Sigmoid colon (tissue), 7 donors: ENCODE measurements around the gene C2CD4A. TPM values are rescaled to one million over a fixed set of nuclear protein-coding genes. Genes with fewer than 3 reads are reported as not detected.

Experiments used
- DNase-seq: peaks from one replicate; pipeline ENCODE4 v3.0.0-alpha.2; 2019
- H3K27ac ChIP-seq, 4 donors: fragments of 200-600 bp; sonication (generic); one replicate each; pipeline ENCODE4 v1.5.1; 2016 to 2019; ENCODE audit warnings: mild to moderate bottlenecking in 1 of 4
- H3K27me3 ChIP-seq, 3 donors: fragments of 200-600 bp; sonication (generic); one replicate each; pipeline ENCODE4 v1.5.1; 2019; ENCODE audit warnings: mild to moderate bottlenecking in 1 of 3
- H3K36me3 ChIP-seq, 4 donors: fragments of 200-600 bp; sonication (generic); one replicate each; pipeline ENCODE4 v1.5.1; 2016 to 2019
- H3K4me1 ChIP-seq, 4 donors: fragments of 200-600 bp; sonication (generic); one replicate each; pipeline ENCODE4 v1.5.1; 2017 to 2019
- H3K4me3 ChIP-seq, 4 donors: fragments of 200-600 bp; sonication (generic); one replicate each; pipeline ENCODE4 v1.5.1; 2017 to 2019; ENCODE audit warnings: mild to moderate bottlenecking in 2 of 4, moderate library complexity in 1 of 4
- H3K9me3 ChIP-seq, 4 donors: fragments of 200-600 bp in 3 of 4; sonication (generic) in 3 of 4; one replicate each; pipeline versions ENCODE4 v1.5.1 to v1.6.1; 2013 to 2019
- CTCF ChIP-seq, 4 experiments: fragments of 450-650 bp in 3 of 4; fragments of 200-600 bp in 1 of 4; IDR thresholded peaks; one replicate each; pipeline ENCODE4 v1.5.1; 2016 to 2019; ENCODE audit warnings: antibody characterized with exemption in 4 of 4, mild to moderate bottlenecking in 3 of 4, moderate library complexity in 2 of 4
- EP300 ChIP-seq, 4 donors: sonication (generic); formaldehyde crosslinking; IDR thresholded peaks; one replicate each; pipeline ENCODE4 v1.6.1; 2017; ENCODE audit warnings: antibody characterized with exemption in 4 of 4
- POLR2A ChIP-seq, 2 donors: fragments of 450-650 bp; IDR thresholded peaks; one replicate each; pipeline ENCODE4 v1.6.1; 2016; ENCODE audit warnings: antibody characterized with exemption in 2 of 2, mild to moderate bottlenecking in 2 of 2, moderate library complexity in 2 of 2
- POLR2AphosphoS5 ChIP-seq, 4 donors: sonication (generic); formaldehyde crosslinking; IDR thresholded peaks; one replicate each; pipeline ENCODE4 v1.6.1; 2017; ENCODE audit warnings: antibody characterized with exemption in 4 of 4
- WGBS, 2 donors: extraction: QIAGEN DNeasy Blood & Tissue Kit; methylation state at CpG; one replicate each; pipeline ENCODE4 v1.1.7; 2013; 5-methylcytosine and 5-hydroxymethylcytosine counted together
- intact Hi-C: fragments of 100-400 bp; cut with DNase I; formaldehyde crosslinking; loops from one replicate; pipeline ENCODE4 v1.15.1; 2023
- polyA plus RNA-seq, 3 donors: library from polyadenylated mRNA; stranded (reverse); fragments of 200-250 nt; gene quantifications; one replicate each; pipeline ENCODE4 v1.2.3, GENCODE V29; 2013
- total RNA-seq, 4 donors: library from RNA; depleted of rRNA; stranded (reverse); fragments of >200 nt; gene quantifications; one replicate each; pipeline ENCODE4 v1.1.0, GENCODE V29; 2016
- donor health status: healthy with polysubstance abuse.
- donor health status: Bipolar disorder and iron deficiency.
- donor health status: healthy.

C2CD4A gene
- total RNA-seq, result under 1 TPM in 1 of 4 donors, not detected in 3; 0.27 TPM
- polyA plus RNA-seq, result 1 to 10 TPM in 1 of 3 donors, under 1 TPM in 2; under 0.01 to 2.2 (median 0.23) TPM

GRCh38 chr15:62066663-62067447 lies at the start of gene C2CD4A:
C2CD4A (plus strand) TSS chr15:62066977; CDS start chr15:62067614, 637 bp downstream.
- Histone ChIP-seq H3K4me3 (peak within 1 kb of the TSS; percentile 9 to 57 (median 52)), H3K9me3 (no peaks in the 10 kb centered on the region), H3K36me3 (no peaks in the 10 kb centered on the region), H3K27ac (peak within 1 kb of the TSS in 2 of 4 donors; percentile 9 to 25), H3K27me3 (peaks cover 3 to 58% (median 28%) of the 10 kb centered on the region in 3 donors), H3K4me1 (peaks cover 0 to 27% (median 22%) of the 10 kb centered on the region in 4 donors)
- 2 to 5% methylated on average over 33 of the region's 33 CpGs for WGBS, 2 donors
- intact Hi-C loops, result no loop called here
- peak; percentile 79 for DNase-seq
- TF ChIP-seq POLR2AphosphoS5 (IDR thresholded peaks at IDR 0.05) (no peak), CTCF (IDR thresholded peaks at IDR 0.05) (peak in 1 of 4 experiments; percentile 11), EP300 (IDR thresholded peaks at IDR 0.05) (no peak), POLR2A (IDR thresholded peaks at IDR 0.05) (peak in 1 of 2 donors; percentile 8)

GRCh38 chr15:62020576-62021160 lies 46.1 kb upstream of the C2CD4A start:
- intact Hi-C loops, result no loop called here
- Histone ChIP-seq H3K36me3 (peaks cover 0 to 46% (median 2%) of the 10 kb centered on the region in 4 donors), H3K4me1 (peaks cover 0 to 7% (median 0%) of the 10 kb centered on the region in 4 donors), H3K27ac (no peak overlapping the region), H3K4me3 (no peak overlapping the region), H3K9me3 (no peaks in the 10 kb centered on the region), H3K27me3 (no peaks in the 10 kb centered on the region)
- no peak for TF ChIP-seq CTCF (IDR thresholded peaks at IDR 0.05)
- TF ChIP-seq POLR2AphosphoS5 (IDR thresholded peaks at IDR 0.05), result no peak
- TF ChIP-seq EP300 (IDR thresholded peaks at IDR 0.05), result no peak
- no peak for TF ChIP-seq POLR2A (IDR thresholded peaks at IDR 0.05)
- WGBS, 2 donors, result 97 to 98% methylated on average over 3 of the region's 3 CpGs
- DNase-seq, result no peak

GRCh38 chr15:62021991-62022600 lies 44.7 kb upstream of the C2CD4A start:
- peaks cover 0 to 19% (median 5%) of the 10 kb centered on the region in 4 donors for H3K4me1 ChIP-seq
- no peak overlapping the region for H3K27ac ChIP-seq
- TF ChIP-seq POLR2AphosphoS5 (IDR thresholded peaks at IDR 0.05) (no peak), EP300 (IDR thresholded peaks at IDR 0.05) (no peak)
- H3K9me3 ChIP-seq, result no peaks in the 10 kb centered on the region
- no peaks in the 10 kb centered on the region for H3K27me3 ChIP-seq
- no peak for DNase-seq
- peaks cover 0 to 46% (median 2%) of the 10 kb centered on the region in 4 donors for H3K36me3 ChIP-seq
- 95 to 96% methylated on average over 3 of the region's 3 CpGs for WGBS, 2 donors
- H3K4me3 ChIP-seq, result no peak overlapping the region
- intact Hi-C loops, result no loop called here

GRCh38 chr15:62026487-62027262 lies 40.1 kb upstream of the C2CD4A start:
- Histone ChIP-seq H3K27me3 (no peaks in the 10 kb centered on the region), H3K4me1 (peaks cover 0 to 23% (median 15%) of the 10 kb centered on the region in 4 donors), H3K36me3 (peaks cover 0 to 29% (median 2%) of the 10 kb centered on the region in 4 donors), H3K9me3 (no peaks in the 10 kb centered on the region), H3K27ac (no peak overlapping the region), H3K4me3 (no peak overlapping the region)
- DNase-seq, result no peak
- 68 to 87% methylated on average over 2 of the region's 2 CpGs for whole genome bisulfite sequencing, 2 donors
- no peak for TF ChIP-seq POLR2AphosphoS5 (IDR thresholded peaks at IDR 0.05)
- intact Hi-C loops, result no loop called here

- no peak for TF ChIP-seq CTCF (IDR thresholded peaks at IDR 0.05)
- TF ChIP-seq POLR2AphosphoS5 (IDR thresholded peaks at IDR 0.05), result peak in 2 of 4 donors; percentile 57 to 66
- TF ChIP-seq EP300 (IDR thresholded peaks at IDR 0.05), result no peak
- TF ChIP-seq POLR2A (IDR thresholded peaks at IDR 0.05), result no peak
Observed at GRCh38 chr15:62027263-62027565, 39.6 kb upstream of the C2CD4A start.

More at GRCh38 chr15:62027263-62027565, 39.6 kb upstream of the C2CD4A start:
- peaks cover 0 to 24% (median 2%) of the 10 kb centered on the region in 4 donors for H3K36me3 ChIP-seq
- H3K27ac ChIP-seq, result no peak overlapping the region
- no peak for DNase-seq
- 89 to 94% methylated on average over 3 of the region's 3 CpGs for WGBS, 2 donors
- H3K27me3 ChIP-seq, result no peaks in the 10 kb centered on the region
- intact Hi-C loops, result no loop called here
- H3K4me3 ChIP-seq, result no peak overlapping the region
- no peaks in the 10 kb centered on the region for H3K9me3 ChIP-seq
- peaks cover 0 to 23% (median 15%) of the 10 kb centered on the region in 4 donors for H3K4me1 ChIP-seq
